GM19193 (cell line): Measurements from ENCODE around the gene FSD1L.

Experiments used
- POLR2A ChIP-seq: IDR thresholded peaks from 4 replicates; pipeline ENCODE4 v1.6.1; 2011; ENCODE audit not compliant: insufficient read depth, insufficient read length; ENCODE audit errors: extremely low read depth

Gene FSD1L

DNA sequence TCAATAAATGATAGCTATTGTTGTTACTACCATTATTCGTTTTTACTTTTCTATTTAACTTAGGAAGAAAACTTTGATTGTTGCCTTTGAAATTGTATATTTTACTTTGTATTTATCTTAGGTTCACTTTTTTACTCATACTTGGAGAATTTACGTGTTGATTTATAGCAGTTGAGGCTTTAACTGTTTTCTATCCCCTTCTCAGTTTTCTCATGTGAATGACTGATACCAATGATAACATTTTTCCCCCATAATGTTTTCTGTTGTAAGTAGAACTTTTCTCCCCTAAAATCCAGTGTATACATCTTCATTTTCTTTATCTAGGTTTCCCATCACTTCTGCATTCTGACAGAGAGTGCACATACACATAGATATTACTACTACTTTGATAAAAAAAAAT is 54.4 kb downstream of the FSD1L start:
- no peak for TF ChIP-seq POLR2A

DNA sequence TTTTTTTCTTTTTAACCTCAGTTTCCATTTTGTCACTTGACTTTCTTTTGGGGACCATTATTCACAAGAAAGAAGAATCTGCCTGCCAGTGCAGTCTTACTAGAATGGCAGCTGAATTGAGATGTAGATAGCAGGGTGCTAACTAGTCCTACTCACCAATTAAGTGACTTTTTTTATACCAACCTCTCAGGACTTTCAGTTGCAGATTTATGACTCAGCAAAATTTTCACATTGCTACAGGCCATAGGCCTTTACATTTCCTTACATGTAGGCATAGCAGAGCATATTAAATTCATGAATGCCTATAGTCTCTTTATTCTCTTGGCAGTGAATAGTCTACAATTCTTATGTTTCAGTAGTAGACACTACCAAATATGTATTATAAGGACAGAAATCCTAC is 56.0 kb downstream of the FSD1L start:
- no peak for TF ChIP-seq POLR2A

DNA sequence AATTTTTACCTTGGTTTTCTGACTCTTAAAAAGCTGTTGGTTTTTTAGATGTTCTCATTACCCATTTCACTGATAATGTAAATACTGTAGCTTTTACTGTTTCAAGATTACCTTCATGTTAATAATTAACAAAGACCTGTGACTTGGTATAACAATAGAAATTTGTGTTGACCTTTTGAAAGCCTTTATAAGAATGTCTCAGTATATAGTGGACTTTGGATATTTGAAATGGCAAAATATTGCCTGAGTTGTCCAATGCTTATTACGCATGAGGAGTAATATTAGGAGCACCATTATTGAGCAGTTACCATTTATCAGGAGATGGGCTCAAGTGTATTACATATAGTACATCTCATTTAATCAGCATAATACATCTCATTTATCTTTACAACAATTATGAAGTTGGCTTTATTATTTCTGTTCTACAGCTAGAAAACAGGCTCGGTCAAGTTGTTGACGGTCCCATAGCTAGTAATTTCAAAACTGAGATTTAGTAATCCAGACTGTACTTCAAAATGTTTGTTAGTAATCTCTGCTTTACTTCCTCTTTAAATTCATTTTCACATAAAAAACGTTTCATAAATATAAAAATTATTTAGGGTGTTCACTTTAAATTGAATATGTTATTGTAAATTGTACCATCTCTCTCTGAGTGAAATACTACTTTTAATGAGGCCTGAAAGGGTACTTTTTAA is 59.4 kb downstream of the FSD1L start:
- no peak for TF ChIP-seq POLR2A

DNA sequence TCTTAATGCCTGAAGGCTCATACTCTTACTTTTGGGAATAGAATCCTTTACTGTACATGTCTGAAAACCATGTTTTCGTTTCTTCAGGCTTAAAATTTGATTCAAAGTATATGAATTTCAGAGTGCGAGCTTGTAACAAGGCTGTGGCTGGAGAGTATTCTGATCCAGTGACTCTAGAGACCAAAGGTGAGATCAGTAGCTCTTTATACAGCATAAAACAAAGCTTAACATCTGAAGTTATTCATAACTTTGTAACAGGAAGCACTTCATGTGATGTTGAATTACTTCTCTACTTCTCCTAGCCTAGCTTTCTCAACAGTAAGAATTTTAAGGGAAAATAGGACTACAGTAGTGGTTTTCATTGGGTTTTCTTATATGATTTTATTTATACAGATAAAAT is 60.7 kb downstream of the FSD1L start:
- no peak for TF ChIP-seq POLR2A

DNA sequence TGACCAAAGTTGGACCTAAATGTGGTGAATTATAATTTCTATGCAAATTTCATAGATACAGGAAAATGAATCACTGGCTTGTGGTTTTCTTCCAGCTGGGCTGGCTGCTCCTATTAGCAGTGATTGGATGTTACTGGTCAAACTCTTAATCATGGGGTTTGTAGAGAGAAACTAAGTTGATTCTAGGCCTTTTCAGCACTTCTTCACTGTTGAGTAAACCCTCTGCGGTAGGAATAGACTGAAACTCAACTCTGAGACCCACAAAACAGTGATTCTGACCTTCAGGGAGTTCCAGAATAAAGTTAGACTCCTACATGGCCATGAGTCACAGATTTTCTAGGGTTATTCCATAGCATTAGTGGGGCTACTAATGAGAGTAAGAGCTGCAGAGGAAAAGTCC is 62.2 kb downstream of the FSD1L start:
- TF ChIP-seq POLR2A: no peak

DNA sequence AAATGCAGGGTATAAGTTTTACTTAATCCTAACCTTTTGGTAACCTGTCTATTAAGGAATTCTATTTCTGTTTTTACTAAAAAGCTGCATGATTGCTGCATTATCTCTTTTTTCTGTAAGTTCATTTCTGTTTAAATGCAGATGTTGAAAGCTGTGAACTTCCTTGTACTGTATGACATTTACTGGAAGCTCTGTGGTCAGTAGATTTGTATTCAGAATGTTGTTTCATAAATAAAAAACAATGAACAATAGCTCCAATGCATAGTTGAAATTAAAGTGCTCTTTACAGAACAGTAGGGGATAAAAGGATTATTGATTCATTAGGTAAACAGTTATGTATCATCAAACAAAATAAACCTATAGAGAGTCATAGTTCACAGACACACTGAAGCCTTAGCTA is 63.6 kb downstream of the FSD1L start:
- TF ChIP-seq POLR2A: no peak

DNA sequence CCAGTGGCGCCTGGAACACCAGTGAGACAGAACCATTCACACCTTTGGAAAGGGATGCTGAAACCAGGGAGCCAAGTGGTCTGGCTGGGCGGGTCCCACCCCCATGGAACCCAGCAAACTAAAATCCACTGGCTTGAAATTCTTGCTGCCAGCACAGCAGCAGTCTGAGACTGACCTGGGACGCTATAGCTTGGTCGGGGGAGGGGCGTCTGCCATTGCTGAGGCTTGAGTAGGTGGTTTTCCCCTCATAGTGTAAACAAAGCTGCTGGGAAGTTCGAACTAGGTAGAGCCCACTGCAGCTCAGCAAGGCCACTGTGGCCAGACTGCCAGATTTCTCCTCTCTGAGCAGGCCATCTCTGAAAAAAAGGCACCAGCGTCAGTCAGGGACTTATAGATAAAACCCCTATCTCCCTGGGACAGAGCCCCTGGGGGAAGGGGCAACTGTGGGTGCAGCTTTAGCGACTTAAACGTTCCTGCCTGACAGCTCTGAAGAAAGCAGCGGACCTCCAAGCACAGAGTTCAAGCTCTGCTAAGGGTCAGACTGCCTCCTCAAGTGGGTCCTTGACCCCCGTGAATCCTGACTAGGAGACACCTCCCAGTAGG is 68.1 kb downstream of the FSD1L start:
- no peak for TF ChIP-seq POLR2A

DNA sequence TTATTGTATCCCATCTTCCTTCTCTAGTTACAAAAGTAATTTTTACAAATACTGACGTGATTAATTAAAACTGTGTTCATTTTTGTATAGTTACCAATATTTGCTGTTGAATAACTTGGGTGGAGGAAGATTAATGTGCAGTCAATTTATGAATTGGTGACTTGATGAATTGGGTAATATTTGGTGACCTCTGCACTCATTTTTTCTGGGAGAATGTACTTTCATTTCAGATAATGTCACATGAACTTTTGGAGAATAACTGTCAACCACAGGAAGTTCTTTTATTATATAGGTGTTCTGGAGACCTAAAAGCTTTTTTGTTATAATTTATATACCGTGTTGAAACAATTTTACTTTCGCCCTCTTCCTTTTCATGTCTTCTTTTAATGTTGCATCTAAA is 83.7 kb downstream of the FSD1L start:
- TF ChIP-seq POLR2A: no peak

DNA sequence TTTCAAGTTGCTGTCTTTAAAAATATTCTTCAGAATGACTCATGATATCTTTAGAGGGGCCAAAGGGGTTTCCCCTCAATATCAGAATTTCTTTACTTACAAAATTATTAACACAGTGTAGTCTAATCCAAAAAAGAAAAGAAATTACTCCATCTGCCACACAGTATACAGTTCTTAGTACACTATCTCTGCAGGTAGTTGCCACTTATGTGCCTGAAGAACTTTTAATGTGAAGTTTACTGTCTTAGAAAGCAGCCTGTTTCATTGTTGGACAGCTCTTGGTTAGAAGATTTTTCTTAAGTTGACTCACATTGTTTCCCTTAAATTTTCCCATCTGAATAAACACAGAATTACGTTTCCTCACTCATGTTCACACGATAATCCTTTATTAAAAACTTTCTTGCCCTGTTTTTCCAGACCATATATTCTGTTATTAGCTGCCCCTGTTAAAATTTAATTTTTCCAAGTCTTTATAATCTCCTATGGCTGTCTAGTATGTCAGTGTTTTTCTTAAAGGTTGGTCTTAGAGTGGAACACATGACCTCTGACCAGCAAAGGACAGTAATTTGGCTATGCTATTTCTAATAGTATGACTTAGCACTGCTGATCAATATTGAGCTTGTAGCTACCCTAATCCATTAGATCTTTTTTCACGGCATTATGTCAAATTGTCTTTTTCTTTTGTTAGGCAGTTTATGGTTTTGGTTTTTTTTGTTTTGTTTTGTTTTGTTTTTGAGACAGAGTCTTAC is 88.3 kb downstream of the FSD1L start:
- no peak for TF ChIP-seq POLR2A

DNA sequence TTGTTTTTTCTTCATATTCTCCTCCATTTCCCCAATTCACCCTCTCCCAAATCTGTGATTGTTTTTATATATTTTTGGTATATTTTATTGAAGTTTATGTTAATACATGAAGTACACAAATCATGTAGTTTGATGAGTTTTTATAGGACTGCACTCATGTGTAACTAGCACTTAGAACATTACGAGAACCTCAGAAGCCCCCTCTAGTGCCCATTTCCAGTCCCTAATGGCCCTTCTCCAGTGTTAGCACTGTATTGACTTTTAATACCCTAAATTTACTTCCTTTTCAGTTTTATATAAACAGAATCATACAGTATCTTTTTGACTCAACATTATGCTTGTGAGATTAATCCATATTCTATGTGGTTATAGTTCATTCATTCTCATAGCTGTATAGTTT is 91.6 kb downstream of the FSD1L start:
- TF ChIP-seq POLR2A: no peak

DNA sequence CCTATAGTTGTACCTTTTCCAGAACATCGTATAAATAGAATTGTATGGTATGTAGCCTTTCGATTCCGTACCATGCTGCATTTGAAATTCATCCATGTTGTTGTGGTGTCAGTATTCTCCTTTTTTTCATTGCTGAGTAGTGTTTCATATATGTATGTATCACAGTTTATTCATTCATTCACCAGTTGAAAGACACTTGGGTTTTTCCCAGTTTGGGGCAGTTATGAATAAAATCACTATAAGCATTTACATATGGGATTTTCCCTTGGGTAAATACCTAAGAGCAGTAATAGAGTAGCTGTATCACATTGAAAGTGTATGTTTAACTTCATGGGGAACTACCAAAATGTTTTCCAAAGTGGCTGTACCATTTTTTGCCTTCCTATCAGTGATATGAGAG is 94.0 kb downstream of the FSD1L start:
- TF ChIP-seq POLR2A: no peak

DNA sequence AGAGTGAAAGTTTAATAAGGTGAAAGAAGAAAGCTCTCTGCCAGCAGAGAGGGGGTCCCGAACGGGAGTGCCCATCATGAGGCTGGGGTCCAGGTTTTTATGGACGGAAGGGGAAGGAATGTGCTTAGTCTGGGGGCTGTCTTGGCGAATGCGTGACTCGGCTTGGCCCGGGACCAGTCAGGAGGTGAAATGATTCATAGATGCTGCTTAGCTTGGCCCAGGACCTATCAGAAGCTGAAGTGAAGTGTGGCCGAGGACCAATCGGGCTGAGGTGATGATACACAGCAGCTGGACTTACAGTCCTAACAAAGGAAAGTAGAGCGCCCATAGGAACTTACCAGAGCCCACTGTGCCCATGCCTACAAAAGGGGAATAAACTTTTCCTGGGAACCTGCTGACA is 106.2 kb downstream of the FSD1L start:
- no peak for TF ChIP-seq POLR2A

DNA sequence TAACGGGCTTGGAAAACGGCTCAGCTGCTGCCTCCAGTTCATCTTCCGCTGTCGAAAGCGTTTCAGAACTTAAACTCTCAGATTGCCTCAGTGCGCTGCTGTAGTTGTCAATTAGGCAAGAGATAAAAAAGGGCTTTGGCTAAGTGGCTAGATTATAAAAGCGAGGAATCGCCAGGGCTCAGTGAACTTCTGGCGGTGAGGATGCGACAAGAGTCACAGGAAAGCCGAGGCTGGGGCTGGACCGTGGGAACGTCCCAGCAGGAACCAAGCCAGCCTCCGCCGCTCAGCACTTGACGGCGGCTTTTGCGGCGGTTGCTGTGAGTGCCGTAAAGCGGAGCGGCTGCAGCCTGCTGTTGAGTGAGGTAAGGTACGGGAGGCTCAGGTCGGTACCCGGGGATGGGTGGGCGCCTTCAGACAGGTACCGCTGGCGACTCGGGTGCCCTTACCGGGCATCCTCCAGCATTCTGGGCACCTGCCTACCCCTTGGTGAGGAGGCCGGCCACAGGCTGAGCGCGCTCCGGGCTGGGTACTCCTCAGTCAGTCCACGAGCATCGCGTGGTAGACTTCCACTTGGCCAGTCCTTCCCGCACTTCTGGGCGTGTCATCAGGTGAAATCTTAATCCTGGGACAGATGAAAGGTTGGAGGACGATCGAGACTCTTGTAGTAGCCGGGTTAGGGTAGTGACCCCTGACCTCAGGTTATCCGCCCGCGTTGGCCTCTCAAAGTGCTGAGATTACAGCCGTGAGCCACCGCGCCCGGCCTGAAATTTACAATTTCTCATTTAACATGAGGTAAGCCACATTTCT is 110.2 kb downstream of the FSD1L start, which contains the start of gene FKTN:
FKTN (plus strand) TSS at position 328 of the 807 bp plus-strand sequence. CDS start 16,902 bp downstream, outside the sequence.
- TF ChIP-seq POLR2A: peak; percentile 95

DNA sequence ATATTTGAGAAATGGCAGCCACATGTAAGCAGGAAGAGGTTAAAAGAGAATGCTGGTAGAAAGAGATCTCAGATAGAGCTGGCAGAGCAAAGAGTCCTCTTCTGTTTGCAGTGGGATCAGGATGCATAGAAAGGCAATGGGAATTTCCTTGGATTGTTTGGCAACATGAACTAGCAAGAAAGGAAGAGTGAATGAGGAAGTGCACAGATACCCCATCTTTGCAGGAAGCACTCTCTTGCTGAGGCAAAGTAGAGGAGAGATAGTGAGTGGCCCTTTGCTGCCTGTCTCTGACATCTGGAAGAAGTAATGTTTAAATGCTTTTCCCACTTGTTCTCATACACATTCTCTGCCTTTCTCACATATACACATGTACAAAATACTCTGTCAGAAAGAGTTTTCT is 124.6 kb downstream of the FSD1L start:
- no peak for TF ChIP-seq POLR2A

DNA sequence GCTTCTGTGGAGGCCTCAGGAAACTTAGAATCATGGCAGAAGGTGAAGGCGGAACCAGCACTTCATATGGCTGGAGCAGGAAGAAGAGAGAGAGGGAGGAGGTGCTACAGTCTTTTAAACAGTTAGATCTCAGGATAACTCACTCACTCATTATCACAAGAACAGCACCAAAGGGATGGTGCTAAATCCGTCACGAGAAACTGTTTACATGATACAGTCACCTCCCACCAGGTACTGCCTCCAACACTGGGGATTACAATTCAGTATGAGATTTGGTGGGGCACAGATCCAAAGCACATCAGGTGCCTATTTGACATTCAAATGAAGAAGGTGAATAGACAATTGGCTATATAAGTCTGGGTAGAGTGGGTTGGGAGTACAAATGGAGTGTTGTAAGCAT is 145.3 kb downstream of the FSD1L start:
- TF ChIP-seq POLR2A: no peak
